GM21381 (cell line): ENCODE data around the gene BTF3L4.
"Not testable (repeated sequence)": the region's sequence is repeated elsewhere in the genome, so short reads cannot be mapped to it uniquely, and the experiment has no call there.

Source experiments
- ATAC-seq: cut with Tn5 transposase; IDR thresholded peaks from one replicate; pipeline ENCODE4 v1.9.1; 2021; ENCODE audit warnings: mild to moderate bottlenecking, moderate library complexity; ENCODE audit not compliant: unreplicated experiment

The BTF3L4 gene

DNA sequence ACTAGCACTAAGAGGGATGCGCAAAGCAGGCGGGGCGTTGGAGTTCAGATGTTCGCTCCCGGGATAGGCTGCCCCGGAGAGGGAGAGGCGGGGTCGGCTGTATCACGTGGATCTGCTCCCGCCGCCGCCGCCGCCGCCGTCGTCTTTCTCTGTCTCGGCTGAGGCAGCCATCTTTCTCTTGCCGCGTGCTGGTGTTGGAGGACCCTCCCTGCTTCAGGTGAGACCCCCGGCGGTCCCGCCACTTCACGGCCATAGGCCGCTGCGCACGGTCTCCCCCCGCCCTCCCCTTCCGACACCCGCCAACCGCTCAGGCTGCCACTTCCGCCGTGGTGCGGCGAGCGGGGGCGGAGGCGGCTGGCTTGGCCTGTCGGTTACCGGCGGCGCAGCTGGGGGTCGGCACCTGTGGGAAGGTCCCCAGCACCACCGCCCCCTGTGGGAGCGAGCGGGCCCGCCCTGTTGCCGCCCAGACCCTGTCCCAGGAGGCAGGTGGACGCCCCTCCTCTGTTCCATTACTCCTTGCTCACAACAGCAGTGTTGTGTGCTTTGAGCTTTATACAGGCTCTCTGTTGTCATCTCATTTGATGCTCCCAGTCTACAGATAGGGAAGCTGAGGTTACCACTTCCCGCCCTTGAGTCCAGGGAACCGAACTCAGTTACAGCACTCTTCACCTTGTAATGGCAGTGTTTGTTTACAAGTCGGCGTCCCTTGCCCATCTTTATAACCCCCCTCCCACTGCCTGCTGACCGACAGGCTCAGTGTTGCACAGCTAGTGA is at the start of gene BTF3L4:
Gene BTF3L4, plus strand, starts transcription at position 133 of the 774 bp plus-strand sequence. CDS start 3,553 bp downstream, outside the sequence.
- peak; percentile 79 for ATAC-seq

DNA sequence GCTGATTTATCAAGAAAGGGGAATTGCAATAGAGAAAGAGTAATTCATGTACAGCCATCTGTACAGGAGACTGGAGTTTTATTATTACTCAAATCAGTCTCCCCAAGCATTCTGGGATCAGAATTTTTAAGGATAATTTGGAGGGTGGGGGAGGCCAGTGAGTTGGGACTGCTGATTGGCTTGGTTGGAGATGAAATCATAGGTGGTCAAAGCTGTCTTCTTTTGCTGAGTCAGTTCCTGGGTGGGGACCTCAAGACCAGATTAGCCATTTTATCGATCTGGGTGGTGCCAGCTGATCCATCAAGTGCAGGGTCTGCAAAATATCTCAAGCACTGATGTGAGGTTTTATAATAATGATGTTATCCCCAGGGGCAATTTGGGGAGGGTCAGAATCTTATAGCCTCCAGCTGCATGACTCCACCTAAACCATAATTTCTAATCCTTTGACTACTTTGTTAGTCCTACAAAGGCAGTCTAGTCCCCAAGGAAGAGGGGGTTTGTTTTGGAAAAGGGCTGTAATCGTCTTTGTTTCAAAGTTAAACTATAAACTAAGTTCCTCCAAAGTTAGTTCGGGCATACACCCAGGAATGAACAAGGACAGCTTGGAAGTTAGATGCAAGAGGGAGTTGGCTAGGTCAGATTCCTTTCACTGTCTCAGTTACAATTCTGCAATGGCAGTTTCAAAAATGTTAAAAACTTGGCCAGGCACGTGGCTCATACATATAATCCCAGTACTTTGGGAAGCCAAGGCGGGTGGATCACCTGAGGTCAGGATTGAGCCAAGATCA is 48.7 kb upstream of the BTF3L4 start:
- no peak for ATAC-seq

DNA sequence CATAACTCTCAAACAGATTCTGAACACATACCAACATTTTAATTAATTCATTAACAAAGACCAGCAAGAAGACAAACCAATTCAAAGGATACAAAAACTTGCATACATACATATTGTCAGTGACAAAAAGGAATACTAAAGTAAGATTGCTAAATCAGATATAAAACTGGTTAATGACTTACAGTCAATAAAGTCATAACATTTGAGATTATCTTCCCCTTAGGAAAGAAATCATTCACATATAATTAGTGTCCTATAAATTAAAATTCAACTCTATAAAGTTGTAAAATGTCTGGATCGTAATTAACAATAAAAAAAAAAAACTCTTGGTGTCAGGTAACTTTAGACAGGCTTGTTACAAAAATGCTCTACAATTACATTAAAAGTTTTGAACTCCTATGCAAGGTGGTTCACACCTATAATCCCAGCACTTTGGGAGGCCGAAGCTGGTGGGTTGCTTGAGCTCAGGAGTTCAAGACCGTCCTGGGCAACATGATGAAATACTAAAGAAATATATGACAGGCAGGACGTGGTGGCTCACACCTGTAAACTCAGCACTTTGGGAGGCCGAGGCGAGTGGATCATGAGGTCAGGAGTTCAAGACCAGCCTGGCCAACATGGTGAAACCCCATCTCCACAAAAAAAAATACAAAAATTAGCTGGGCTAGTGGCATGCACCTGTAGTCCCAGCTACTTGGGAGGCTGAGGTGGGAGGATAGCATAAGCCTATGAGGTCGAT is 47.9 kb upstream of the BTF3L4 start:
- no peak for ATAC-seq

DNA sequence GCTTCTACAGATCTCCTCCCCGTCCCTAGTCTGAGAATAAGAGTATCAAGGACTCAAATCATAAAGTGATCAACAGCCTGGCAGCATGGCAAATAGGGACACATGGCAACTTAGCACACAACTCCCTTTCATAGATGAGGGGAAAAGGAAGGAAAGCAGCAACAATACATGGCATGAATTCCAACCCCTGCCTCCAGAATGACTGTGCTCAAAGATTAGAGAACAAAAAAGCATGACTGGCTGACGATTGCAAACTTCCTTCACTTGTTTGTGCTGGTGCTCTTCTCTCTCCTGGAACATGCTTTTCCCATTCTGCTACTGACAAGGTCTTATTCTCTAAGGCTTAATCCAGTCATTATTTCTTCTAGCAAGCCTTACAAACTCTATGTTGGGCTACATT is 34.0 kb upstream of the BTF3L4 start:
- no peak for ATAC-seq

- ATAC-seq = no peak
These were observed 29.8 kb upstream of the BTF3L4 start for GRCh38 chr1:52026278-52026677.

GRCh38 chr1:52028328-52028727 is 27.8 kb upstream of the BTF3L4 start:
- no peak for ATAC-seq

DNA sequence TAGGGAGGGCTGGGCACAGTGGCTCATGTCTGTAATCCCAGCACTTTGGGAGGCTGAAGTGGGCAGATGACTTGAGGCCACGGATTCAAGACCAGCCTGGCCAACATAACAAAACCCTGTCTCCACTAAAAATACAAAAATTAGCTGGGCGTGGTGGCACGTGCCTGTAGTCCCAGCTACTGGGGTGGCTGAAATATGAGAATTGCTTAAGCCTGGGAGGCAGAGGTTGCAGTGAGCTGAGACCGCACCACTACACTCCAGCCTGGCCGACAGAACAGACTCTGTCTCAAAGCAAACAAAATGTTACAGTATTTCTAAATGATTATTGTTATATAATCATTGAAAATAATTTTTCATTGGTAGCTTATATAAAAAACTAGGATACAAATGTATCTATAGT is 27.3 kb upstream of the BTF3L4 start:
- ATAC-seq = not testable (repeated sequence)

DNA sequence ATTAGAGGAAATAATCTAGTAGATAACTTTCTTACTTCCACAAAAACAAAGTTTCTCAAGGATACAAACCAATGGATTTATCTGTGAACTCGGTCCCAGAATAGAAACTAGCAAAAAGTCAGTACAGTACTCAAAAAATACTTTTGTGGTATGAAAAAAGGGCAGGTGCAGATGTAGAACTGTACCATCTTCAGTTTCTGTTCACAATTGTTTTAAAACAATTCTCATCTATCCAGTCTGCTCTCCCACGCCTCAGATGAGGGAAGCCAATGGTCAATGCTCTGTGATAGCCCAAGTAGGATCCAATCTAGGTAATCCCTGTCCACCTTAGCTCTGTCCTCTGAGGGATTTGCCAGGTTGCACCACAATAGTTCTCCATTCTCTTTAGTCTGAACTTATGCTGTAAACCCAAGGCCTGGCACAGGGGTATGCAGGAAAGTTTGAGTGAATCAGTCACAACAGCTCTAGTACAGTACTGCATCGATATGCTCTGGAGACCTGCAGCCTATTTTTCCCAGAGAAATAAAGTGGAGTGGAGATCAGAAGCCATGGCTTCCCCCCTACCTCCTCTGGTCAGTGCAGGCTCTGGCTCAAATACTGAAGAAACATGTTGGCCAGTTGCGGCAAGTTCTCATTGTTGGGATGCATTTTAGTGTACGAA is 23.8 kb upstream of the BTF3L4 start:
- ATAC-seq = peak; percentile 28

GRCh38 chr1:52032785-52033131 is 23.3 kb upstream of the BTF3L4 start:
- peak; percentile 46 for ATAC-seq

- peak; percentile 83 for ATAC-seq
These were observed 22.7 kb upstream of the BTF3L4 start, which contains the start of gene KTI12 for GRCh38 chr1:52033190-52034049. Gene KTI12, minus strand, starts transcription at chr1:52033810. Its CDS starts 49 bp downstream, at chr1:52033761.

DNA sequence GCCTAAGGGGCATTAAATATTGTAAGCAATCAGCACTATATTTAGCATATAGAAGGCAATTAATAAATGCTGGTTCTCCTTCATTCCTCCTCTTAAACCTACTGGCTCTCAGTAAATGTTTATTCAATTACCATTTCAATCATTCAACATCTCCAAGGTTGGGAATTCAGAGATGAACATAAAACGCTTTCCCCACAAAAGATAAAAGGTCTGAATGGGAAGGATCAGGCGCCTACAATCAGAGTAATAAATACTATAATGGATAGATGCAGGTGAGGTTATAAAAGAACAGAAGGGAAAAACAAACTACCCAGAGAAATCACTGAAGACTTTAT is 22.1 kb upstream of the BTF3L4 start:
- no peak for ATAC-seq

DNA sequence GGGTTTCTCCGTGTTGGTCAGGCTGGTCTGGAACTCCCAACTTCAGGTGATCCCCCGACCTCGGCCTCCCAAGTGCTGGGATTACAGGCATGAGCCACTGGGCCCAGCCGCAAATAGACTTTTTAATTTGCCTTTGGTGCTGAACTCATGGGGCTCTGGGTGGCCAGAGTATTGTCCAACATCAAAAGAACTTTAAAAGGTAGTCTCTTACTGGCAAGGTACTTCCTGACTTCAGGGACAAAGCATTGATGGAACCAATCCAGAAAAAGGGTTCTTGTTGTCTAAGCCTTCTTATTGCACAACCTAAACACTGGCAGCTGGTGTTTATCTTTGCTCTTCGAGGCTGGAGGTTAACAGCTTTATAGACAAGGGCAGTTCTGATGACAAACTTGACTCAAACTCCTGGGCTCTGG is 18.7 kb upstream of the BTF3L4 start:
- ATAC-seq = no peak

DNA sequence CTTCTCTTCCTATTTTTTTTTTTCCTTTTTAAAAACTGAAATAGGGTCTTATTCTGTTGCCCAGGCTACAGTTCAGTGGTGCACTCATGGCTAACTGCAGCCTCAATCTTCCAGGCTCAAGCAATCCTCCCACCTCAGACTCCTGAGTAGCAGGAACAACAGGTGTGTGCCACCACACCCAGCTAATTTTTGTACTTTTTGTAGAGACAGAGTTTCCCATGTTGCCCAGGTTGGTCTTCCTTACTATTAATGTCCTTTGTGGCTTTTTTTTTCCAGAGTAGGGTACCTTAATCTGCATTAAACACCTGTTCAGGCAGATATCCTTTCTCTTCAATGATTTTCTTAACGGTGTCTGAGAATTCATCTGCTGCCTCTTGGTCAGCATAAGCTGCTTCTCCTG is 18.2 kb upstream of the BTF3L4 start:
- no peak for ATAC-seq

DNA sequence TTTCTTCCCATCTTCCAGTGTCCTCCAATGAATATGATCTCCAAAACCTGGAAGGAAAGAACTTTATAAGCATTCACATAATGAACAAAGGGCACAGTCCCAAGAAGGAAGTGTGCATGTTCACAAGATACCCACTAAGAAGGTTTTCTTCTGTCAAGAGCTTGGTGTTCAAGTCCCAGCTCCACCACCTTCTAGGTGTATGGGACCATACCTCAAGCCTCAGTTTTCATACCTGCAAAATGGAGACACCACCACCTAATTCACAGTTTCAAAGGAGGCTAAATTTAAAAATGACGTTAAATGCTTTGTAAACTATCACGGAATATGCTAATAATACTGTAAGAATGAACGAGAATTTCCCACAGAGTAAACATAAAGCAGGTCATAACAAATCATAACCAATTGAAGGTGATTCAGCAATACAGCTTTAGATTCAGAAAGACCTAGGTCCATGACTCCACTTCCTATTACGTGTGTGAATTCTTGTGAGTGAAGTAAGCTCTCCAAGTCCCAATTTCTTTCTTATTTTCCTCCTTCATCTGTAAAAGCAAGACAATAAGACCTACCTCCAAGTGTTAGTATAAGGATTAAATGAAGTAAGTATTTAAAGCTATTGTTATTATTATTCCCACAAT is 14.4 kb upstream of the BTF3L4 start:
- no peak for ATAC-seq

GRCh38 chr1:52045236-52045635 is 10.9 kb upstream of the BTF3L4 start:
- ATAC-seq = no peak

DNA sequence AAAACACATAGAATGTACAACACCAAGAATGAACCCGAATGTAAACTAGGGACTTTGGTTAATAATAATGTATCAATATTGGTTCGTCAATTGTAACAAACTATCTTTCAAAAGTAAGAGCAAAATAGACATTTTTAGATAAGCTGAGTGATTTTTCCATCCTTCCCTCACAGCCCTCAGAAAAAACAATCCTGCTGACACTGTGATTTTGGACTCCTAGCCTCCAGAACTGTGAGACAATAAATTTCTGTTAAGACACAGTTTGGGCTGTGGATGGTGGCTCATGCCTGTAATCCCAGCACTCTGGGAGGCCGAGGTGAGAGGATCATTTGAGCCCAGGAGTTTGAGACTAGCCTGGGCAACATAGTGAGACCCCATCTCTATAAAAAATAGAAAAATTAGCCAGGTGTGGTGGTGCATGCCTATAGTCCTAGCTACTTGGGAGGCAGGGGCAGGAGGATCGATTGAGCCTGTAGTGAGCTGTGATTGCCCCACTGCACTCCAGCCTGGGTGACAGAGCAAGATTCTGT is 10.4 kb upstream of the BTF3L4 start:
- ATAC-seq = not testable (repeated sequence)

DNA sequence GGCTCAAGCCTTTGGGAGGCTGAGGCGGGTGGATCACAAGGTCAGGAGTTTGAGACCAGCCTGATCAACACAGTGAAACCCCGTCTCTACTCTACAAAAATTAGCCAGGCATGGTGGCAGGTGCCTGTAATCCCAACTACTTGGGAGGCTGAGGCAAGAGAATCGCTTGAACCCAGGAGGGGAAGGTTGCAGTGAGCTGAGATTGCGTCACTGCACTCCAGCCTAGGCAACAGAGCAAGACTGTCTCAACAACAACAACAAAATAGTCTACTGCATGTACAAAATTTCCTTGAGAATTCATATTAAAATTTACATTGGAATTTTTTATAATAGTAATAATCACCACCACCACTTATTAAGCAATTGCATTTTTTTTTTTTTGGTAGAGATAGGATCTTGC is 6.8 kb upstream of the BTF3L4 start:
- not testable (repeated sequence) for ATAC-seq

- ATAC-seq = no peak
These were observed 2.2 kb upstream of the BTF3L4 start for GRCh38 chr1:52053862-52054261.

- ATAC-seq = no peak
These were observed 1.5 kb upstream of the BTF3L4 start for GRCh38 chr1:52054496-52055065.
